Measurements from ENCODE around the gene DNAI1.
A peak's percentile ranks its signal among the peaks of the same experiment; 100 is the strongest.
"Not testable (repeated sequence)": the region's sequence is repeated elsewhere in the genome, so short reads cannot be mapped to it uniquely, and the experiment has no call there.

The DNAI1 gene

DNA sequence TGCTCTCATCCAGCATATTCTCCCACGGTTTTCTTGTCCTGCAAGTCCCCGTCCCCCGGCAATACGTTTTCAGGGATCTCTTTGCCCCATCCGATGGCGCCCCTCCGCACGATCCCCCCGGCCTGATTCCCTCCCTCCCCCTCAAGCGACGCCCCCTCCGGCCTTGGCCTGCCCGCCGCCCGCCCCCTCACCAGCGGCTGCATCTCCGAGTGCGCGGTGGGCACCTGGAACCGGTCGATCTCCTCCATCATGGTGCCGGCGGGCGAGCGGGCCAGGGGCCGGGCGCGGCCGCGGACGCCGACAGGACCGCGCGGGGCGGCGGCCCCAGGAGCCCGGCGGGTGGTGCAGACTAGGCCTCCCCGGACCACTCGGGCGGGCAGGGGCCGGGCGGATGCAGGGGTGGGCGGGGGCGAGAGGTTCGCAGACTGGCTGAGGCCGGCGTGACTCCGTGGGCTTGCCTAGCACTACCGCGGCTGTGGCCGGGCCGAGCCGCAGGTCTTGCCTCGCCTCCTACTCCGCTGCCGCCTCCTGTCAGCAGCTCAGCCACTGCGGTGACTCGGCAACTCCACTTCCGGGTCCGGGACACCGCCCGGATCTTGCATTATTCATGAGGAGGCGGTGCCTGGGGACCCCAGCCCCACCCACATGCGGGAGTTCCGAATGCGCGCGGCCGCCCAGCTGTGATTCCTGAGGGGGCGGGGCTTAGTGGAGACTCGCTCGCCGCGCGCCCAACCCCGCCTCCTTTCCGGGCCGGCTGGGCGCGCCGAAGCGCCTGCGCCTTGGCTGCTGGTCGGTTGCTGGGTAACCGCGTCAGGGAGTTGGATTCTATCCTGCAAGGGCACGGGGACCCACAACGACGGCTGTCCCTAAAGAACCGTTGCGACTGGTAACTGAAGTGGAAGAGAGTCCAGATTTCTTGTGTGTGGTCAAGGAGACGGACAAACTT lies at the start of gene DNAI1, which contains the start of gene FAM219A:
Gene DNAI1, plus strand, starts transcription at position 793 of the 946 bp plus-strand sequence. CDS start 201 bp downstream, outside the sequence.
Gene FAM219A, minus strand, starts transcription at position 558 of the 946 bp plus-strand sequence. Its CDS starts 307 bp downstream, at position 251.
- DNase-seq, result peak; percentile 99

- DNase-seq, result no peak
Measured at GRCh38 chr9:34409154-34409553, 49.5 kb upstream of the DNAI1 start.

DNA sequence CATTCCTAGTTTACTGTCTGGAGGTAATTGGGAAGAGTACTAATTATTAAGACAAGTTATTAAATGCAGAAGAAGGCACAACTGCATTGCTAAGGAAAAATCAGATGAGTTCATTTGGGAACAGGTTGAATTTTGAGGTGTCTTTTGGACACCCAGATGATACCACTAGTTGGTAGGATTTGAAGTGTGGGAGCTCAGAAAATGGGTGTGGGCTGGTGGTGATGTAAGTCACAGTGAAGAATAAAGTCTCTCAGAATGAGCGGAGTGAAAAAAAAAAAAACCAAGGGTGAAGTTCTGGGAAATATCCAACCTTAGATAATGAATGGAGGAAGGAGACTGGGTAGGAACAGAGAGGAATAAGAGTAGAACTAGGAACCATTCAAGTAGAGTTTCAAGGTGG lies 46.3 kb upstream of the DNAI1 start:
- DNase-seq, result no peak

DNA sequence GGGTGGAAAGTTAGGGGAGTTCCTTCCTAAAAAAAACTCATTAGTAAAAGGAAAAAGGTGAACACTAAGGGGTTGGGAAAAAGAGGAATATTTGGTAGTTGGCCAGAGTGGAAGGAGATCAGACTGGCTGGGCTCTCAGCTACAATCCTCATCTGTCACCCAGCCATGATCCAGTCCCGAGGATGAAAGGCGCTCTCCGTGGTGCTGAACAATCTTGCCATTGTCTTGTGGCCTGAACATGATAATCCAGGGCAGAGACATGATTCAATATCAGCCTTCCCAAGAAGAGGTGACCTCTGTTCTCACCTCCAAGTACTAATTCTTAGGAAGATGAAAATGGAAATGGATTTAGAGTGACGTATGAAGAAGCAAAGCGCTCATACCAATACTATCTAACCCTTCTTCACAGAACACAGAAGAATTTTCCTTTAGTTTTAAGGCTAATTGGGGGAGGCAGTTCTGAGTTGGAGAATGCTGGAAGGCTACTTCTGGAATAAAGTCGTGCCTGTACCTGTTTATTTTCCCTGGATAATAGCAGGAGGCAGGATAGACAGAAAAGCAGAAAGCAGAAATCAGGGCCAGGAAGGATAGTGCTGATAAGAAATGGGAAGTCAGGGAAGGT lies 45.3 kb upstream of the DNAI1 start:
- no peak for DNase-seq

DNA sequence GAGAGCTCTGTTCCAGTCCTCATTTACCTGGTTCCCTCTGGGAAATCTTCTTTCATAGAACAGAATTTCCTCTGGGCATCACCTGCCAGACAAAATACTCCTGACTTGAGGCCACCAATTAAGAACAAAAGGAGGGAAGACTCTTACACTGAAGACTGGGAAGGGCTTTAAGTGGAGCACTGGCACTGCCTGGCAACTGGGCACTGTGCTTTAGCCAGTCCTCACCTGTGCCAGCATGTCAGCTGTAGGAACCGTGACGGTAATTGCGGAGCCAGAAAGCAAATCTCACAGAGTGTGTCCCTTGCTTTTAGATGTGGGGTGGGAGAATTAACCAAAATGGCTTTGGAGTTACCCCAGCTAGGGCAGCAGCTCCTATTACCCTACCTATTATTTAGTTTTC lies 40.9 kb upstream of the DNAI1 start:
- peak; percentile 73 for DNase-seq

DNA sequence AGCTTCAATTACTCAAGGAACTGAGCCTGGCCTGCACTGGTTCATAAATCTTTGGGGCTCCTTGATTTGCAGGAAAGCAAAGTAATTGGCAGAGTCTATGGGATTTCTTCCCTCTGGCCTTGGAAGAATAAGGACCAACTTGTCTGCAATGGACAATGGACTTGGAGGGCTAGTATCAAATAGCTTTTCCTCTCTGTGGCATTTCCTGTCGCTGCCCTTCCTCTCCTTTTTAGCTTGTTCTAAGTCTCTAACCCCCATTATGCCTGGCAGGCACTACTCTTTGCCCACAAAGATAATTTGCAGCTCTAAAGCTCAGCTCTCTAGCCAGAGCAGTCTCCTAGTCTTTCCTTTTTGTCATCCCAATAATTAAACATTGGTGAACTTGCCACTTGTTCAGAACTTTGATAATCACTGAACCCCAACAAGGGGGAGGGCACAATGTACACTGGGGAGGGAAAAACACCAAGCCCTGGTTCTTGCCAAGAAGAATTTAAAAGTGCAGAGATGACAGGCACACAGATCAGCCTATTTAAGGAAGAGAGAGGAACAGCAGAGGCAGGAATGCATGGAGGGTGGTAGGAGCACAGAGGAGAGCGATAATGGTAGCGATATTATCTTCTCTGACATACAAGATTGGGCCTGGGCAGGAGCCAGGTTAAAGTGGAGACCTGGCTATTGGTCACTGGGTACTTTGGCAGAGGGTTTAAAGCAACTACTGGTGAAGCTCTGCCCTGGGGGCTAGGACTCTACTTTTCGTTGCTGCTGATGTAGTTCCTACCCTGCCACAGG lies 38.7 kb upstream of the DNAI1 start:
- DNase-seq, result no peak

DNA sequence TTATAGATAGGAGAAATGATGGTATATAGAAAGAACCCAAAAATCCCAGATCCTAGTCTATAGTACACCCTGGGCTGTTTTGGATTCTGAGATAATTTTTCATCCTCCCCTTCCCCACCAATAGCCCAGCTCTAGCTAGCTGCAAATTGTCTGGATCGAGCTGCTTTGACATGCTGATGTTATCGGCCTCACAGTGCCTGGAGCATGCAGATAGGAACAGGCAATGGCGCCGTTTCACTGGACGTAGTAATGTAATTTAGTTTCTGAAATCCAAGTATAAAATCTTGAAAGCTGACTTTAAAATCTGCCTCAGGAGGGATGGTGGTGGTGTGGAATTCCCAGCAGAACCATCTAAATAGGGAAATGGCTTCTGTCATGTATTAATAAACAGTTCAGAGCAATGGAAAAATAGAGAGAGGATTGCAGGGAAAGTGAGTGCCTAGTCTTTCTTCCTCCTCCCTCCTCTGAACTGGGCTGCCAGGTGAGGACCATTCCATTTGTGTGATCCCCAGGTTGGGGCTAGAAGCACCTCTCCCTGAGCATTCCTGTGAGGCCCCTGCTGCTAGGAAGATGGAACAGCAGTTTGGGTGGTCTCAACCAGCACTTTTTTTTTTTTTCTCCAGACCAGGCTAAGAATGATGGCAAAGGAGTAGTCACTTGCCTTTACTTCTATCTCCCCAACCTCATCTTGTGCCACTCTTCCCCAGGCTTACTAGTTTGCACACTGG lies 32.1 kb upstream of the DNAI1 start:
- no peak for DNase-seq

GRCh38 chr9:34428325-34428958 lies 30.2 kb upstream of the DNAI1 start:
- peak; percentile 68 for DNase-seq

- peak; percentile 96 for DNase-seq
Measured at GRCh38 chr9:34430843-34431437, 27.7 kb upstream of the DNAI1 start.

DNA sequence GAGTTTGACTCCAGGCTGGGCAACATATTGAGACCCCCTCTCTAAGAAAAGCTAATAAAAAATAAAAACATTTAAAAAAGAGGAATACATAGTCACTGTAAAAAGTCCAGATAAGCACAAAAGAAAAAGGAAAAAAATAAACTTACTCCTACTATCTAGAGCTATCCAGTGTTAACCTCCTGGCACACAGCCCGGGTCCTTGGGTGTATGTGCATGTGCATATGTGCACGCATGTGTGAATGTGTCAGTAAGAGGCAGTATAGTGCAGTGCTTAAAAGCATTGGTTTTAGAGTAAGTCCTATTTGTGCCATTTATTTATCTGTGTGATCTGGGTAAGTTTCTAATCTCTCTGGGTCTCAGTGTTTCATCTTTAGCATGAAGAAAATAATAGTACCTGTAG lies 26.9 kb upstream of the DNAI1 start:
- peak; percentile 40 for DNase-seq

DNA sequence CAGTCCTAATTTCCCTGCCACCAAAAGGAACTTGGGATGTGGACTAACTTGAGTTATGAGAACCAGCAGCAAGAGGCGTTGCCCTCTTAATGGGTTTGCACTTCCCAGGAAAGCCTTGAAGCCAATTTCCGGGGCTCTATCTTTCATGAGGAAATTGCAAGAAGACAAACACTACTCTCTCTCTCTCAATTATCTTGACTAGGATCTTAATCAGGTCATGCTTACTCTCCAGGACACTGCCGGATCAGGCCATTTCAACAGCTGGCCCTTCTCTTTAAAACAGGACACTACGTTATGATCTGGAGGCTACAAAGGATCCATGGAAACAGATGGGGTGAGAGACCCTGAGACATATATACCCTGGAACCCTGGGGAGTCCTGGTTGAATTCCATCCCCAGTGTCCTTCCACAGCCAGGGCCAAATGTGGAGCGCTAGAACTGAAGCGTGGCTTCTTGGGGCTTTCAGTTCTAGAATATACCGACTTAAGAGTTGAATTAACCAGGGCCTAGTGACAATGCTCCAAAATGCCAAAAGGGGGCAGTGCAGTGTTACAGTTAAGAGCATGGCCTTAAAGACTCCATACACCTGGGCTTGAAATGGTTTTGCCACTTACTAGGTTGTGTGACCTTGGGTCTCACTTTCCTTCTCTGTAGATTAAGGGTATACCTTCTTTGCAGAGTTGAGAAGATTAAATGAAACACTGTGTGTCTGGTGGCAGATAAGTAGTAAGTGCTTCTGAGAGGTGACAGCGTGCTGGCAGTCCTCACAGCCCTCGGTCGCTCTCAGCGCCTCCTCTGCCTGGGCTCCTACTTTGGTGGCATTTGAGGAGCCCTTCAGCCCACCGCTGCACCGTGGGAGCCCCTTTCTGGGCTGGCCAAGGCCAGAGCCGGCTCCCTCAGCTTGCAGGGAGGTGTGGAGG lies 21.3 kb upstream of the DNAI1 start:
- DNase-seq, result peak; percentile 73

DNA sequence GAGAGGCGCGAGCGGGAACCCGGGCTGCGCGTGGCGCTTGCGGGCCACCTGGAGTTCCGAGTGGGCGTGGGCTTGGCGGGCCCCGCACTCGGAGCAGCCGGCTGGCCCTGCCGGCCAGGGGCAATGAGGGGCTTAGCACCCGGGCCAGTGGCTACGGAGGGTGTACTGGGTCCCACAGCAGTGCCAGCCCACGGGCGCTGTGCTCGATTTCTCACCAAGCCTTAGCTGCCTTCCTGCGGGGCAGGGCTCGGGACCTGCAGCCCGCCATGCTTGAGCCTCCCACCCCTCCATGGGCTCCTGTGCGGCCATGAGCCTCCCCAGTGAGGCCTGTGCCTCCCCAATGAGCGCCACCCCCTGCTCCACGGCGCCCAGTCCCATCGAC lies 20.7 kb upstream of the DNAI1 start:
- DNase-seq, result not testable (repeated sequence)

DNA sequence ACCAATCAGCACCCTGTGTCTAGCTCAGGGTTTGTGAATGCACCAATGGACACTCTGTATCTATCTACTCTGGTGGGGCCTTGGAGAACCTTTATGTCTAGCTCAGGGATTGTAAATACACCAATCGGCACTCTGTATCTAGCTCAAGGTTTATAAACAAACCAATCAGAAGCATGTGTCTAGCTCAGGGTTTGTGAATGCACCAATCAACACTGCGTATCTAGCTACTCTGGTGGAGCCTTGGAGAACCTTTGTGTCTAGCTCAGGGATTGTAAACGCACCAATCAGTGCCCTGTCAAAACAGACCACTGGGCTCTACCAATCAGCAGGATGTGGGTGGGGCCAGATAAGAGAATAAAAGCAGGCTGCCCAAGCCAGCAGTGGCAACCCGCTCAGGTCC lies 20.1 kb upstream of the DNAI1 start:
- not testable (repeated sequence) for DNase-seq

DNA sequence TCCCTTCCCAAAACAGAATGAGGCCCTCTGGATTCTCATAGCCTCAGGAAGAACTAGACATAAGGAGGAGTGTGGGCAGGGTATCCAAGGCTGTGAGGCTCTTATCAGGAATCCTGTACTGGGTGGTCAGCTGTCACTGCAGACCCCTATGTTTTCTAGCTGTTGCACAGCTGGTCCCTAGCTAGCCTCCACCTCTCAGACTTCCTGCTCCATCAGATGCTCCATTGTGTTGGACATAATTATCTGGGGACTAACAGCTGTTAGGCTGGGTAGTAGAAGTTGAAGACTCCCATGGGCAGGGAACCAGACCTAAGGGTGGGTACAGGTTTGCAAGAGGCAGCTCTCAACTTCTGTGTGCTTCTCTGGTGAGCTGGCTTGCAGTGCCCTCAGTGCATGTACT lies 18.6 kb upstream of the DNAI1 start:
- no peak for DNase-seq

GRCh38 chr9:34442770-34443169 lies 15.8 kb upstream of the DNAI1 start:
- no peak for DNase-seq

- no peak for DNase-seq
Measured at GRCh38 chr9:34443533-34443932, 15.1 kb upstream of the DNAI1 start.

DNA sequence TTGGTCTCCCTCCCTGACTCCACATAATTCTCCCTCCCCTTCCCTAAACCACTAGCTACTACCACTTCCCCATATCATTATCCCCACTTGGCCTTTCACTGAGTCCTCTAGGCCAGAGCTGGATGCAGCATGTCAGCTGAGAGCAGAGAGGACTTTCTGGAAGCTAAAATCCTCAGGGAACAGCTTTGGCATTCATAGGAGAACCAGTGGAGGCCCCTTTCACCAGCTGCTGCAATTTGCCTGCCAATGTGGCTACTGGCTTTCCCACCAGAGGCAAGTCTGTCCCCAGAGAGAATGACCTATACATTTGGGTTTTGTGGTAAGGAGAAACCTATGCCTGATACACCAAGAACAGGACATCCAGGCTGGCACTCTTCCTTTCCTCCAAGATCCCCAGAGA lies 14.6 kb upstream of the DNAI1 start:
- DNase-seq, result no peak

DNA sequence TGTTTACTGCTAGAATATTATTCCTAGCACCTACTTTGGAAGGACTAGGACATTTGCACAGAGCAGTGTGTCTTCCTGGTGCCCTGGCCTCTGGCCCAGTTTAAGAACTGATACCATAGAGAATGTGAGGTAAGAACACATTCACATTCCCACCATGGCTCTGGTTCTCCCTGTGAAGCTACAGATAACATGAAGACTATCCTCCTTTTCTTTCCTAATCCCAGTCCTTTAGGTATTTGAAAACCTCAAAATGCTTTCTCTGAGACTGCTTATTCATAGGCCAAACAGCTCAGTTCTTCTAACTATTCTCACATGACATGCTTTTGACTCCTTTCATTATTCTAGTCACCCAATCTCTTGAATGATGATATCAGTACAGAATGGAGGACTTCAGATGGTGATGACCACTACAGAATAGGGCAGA lies 12.1 kb upstream of the DNAI1 start:
- no peak for DNase-seq

DNA sequence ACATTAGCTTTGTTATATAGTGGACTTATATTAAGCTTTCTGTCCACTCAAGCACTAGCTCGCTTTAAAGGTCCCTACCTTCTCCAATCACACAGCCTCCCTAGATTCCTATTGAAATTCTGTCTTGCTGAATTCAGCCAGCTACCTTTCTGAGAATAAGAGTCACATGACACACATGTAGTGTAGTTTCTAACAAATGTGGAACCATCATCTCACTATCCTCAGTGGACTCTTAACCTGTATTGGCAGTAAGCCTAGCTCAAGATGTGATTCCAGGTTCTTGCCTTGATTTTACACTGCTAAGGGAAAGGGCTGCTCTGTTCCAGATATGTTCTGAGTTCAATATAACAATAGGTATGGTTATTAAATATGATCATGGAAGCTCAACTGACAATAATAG lies 11.7 kb upstream of the DNAI1 start:
- DNase-seq, result no peak

- DNase-seq, result no peak
Measured at GRCh38 chr9:34450644-34451043, 8.0 kb upstream of the DNAI1 start.

- DNase-seq, result no peak
Measured at GRCh38 chr9:34451135-34451534, 7.5 kb upstream of the DNAI1 start.

Measured in NCI-H1092 treated with DMSO at 0.1 percent for 48 hours (cell line).